HCT116 (cell line): Measurements from ENCODE around the gene POLA2.

Experiments
- EZH2 ChIP-seq: fragments of 200-600 bp; sonication (generic); IDR thresholded peaks from 2 replicates; pipeline ENCODE4 v1.6.1; 2017; ENCODE audit warnings: antibody characterized with exemption, mixed run types
- POLR2AphosphoS5 ChIP-seq: IDR thresholded peaks from 2 replicates; pipeline ENCODE4 v1.6.1; 2011; ENCODE audit warnings: mild to moderate bottlenecking, low read depth, low read length, moderate library complexity
- RAD21 ChIP-seq: IDR thresholded peaks from 2 replicates; pipeline ENCODE4 v1.6.1; 2012; ENCODE audit warnings: low read depth, mild to moderate bottlenecking
- ZNF274 ChIP-seq: fragments of 200-500 bp; sonication (Bioruptor generic); IDR thresholded peaks from 2 replicates; pipeline ENCODE4 v1.6.1; 2014; ENCODE audit warnings: mild to moderate bottlenecking, low read depth, low read length, inconsistent platforms
- TF ChIP-seq, protein P1 (sequence below), 3 experiments: fragments of 200-600 bp in 1 of 3; sonication (generic) in 1 of 3; IDR thresholded peaks in 2 of 3; conservative IDR thresholded peaks in 1 of 3; 2 replicates each; pipeline ENCODE4 v1.5.1; 2012 to 2017; ENCODE audit warnings: low read depth in 2 of 3, low read length in 2 of 3, antibody characterized with exemption in 1 of 3, borderline replicate concordance in 1 of 3, control low read depth in 1 of 3, mild to moderate bottlenecking in 1 of 3, mixed read lengths in 1 of 3, mixed run types in 1 of 3, moderate library complexity in 1 of 3; ENCODE audit not compliant: insufficient read depth in 1 of 3

DNA sequence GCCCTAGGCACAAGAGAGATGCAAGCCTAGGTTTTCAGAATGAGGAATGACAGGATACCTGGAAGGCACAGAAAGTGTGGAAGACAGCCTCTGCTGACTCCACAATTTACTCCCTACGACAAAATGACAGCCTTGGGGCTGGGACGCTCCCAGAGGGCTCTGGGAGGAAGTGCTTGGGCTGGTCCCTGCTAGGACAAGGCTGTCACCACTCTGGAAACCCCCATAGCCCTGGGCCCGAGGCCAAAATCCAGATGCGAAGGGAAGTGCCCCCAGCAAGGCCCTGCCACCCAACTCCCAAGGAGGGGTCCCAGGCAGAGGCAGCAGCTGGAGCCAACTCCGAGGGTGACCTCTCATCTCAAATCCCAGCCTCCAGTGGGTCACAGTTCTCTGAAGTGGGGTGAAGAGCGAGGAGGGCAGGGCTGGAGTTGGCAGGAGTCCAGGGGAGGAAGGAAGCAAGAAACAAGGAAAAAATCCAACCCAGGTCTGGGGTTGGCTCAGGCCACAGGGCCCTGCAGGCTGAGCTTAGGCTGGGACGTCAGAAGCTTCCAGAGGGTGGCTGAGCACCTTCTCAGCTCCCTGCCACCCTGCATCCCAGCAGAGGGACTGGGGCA, 46.6 kb downstream of the POLA2 start:
- TF ChIP-seq ZNF274 (no peak), EZH2 (no peak), POLR2AphosphoS5 (no peak), RAD21 (no peak)
- TF ChIP-seq, protein P1, sequence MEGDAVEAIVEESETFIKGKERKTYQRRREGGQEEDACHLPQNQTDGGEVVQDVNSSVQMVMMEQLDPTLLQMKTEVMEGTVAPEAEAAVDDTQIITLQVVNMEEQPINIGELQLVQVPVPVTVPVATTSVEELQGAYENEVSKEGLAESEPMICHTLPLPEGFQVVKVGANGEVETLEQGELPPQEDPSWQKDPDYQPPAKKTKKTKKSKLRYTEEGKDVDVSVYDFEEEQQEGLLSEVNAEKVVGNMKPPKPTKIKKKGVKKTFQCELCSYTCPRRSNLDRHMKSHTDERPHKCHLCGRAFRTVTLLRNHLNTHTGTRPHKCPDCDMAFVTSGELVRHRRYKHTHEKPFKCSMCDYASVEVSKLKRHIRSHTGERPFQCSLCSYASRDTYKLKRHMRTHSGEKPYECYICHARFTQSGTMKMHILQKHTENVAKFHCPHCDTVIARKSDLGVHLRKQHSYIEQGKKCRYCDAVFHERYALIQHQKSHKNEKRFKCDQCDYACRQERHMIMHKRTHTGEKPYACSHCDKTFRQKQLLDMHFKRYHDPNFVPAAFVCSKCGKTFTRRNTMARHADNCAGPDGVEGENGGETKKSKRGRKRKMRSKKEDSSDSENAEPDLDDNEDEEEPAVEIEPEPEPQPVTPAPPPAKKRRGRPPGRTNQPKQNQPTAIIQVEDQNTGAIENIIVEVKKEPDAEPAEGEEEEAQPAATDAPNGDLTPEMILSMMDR (IDR thresholded peaks at IDR 0.05 in 2 of 3, conservative IDR thresholded peaks at IDR 0.05 in 1 of 3; ENCODE audit: borderline replicate concordance in 1 of 3, insufficient read depth in 1 of 3, low read depth in 2 of 3, low read length in 2 of 3): no peak
